GM10266 (cell line): ENCODE results near the gene IYD.

Experiments used
- DNase-seq: peaks from one replicate; pipeline ENCODE4 v3.0.0; 2012; ENCODE audit errors: extremely low spot score
- TF ChIP-seq, protein P1 (sequence below): IDR thresholded peaks from 2 replicates; pipeline ENCODE4 v1.5.1; 2012; ENCODE audit warnings: mild to moderate bottlenecking, low read depth; ENCODE audit not compliant: control insufficient read depth, insufficient read depth; ENCODE audit errors: missing control alignments

IYD gene

DNA sequence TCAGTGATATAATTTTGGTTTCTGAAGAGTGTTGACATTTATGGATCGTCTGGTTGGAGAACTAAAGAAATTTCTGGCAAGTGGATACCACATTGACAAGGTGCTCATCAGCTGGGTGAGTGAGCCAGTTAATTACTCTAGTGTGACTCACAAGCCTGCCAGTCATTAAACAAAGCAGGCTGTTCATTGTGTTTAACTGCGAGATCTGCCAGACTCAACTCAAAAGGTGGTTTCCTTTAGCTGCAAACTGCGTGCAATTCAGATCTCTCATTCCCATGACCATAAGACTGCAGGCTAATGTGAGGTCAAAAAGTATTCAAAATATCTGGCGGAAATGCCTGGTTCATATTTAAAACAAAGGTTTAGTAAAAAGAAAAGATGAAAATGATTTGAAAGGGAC, 32.5 kb upstream of the IYD start:
- no peak for DNase-seq
- TF ChIP-seq, protein P1, sequence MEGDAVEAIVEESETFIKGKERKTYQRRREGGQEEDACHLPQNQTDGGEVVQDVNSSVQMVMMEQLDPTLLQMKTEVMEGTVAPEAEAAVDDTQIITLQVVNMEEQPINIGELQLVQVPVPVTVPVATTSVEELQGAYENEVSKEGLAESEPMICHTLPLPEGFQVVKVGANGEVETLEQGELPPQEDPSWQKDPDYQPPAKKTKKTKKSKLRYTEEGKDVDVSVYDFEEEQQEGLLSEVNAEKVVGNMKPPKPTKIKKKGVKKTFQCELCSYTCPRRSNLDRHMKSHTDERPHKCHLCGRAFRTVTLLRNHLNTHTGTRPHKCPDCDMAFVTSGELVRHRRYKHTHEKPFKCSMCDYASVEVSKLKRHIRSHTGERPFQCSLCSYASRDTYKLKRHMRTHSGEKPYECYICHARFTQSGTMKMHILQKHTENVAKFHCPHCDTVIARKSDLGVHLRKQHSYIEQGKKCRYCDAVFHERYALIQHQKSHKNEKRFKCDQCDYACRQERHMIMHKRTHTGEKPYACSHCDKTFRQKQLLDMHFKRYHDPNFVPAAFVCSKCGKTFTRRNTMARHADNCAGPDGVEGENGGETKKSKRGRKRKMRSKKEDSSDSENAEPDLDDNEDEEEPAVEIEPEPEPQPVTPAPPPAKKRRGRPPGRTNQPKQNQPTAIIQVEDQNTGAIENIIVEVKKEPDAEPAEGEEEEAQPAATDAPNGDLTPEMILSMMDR: no peak

DNA sequence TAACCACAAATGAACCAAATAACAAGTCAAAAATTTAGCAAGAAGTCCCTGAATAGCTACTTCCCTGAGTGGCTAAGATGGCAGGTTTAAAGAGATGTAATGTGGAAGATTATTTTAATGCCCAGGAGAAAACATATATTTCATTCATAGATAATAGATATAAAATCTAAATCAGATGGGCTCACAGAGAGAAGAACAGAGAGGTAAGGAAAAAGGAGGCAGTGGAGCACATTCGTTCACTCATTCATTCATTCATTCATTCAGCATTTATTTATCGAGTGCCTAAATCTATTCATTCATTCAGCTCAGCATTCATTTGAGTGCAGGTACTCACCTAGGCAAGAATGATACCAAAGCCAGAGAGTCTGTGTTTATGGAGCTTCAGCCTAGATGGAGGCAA, 32.1 kb upstream of the IYD start:
- DNase-seq: no peak
- TF ChIP-seq, protein P1: no peak

DNA sequence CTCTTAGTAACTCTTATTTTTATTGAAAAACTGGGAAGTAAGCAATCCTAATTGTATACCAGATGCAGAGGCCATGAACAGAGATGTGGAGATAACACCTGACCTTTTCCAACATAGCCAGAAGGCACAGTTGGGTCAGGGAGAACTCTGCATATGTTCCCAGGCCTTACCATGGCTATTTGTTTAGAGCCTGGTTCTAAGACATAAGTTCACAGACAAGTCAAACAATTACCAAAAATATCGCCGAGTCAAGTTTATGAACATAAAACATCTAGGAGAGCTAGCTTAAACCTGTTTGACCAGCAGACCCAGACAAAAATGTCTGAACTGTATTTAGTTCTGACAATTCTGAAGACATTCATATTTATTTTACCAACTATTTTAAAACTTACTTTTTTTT, 26.7 kb upstream of the IYD start:
- DNase-seq: no peak
- TF ChIP-seq, protein P1: no peak

DNA sequence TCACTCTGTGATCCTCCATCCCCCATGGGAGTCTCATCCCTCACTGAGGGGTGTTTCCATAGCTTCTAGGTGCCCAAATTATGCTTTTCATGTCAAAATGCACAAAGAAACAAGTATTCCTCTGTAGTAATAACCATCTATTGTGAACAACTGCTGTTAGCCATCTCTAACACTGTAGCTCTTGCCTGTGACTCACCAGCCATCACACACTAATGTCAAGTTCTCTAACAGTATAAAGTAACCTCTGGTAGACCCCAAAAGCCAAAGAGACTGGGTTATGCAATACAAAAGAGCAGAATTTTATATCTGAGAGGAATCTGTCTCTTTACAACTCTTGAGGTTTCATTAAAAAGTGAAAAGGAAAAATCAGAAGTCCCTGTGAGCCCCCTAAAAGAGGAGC, 25.4 kb upstream of the IYD start:
- DNase-seq: no peak
- TF ChIP-seq, protein P1: no peak

DNA sequence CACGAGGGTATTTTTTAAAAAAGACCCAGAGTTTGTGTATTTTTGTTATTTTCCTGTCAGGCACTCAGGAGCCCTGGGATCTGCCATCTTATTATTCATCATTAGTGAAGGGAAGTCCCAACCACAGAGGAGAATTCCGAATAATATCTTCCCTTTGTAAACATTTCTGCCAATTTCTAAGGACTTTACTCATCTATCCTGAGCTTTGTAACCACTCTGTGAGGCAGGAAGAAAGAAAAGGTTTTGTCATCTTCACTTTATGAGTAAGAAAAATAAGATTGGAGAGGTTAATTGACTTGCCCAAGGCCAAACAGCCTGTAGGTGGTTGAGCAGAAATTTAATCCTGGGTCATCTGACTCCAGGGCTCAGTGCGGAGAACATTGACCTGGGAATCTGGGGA, 23.0 kb upstream of the IYD start:
- TF ChIP-seq, protein P1: no peak
- no peak for DNase-seq

DNA sequence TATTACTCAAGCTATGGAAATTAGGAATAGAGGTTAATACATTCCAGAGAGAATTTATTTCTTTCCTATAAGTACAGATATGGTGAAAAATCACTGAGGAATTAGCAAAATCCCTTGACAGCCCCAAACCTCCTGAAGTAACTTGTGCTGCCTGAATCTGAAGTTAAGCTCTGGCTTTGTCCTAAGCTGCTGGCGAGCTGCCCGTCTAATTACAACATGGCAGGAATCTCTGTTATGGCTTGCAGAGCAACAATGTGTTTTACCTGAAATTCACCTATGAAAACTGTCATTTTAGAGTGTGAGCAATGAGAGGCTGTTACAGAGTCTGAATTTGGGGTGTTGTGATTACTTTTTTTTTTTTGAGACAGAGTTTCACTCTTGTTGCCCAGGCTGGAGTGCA, 22.5 kb upstream of the IYD start:
- DNase-seq: no peak
- TF ChIP-seq, protein P1: no peak

DNA sequence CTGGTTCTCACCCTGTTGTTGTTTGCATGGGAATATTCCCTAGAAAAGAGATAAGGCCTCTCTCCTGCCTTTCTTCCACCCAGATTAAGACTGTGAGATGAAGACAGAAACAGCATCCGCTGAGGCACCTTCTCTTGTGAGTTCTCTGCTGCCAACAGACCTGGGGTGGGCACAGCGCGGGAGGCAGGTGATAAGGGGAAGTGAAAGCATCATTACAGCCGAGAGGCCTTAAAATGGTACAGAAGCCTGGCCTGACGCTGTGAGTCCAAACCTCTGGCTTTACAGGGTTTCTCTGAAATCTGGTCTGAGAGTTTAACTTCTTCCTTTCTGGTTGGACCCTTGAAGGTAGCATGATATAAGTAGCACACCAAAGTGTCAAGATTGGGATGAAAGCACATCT, 21.0 kb upstream of the IYD start:
- TF ChIP-seq, protein P1: no peak
- DNase-seq: no peak
